Embryonic facial prominence (tissue), 1 donor: Measurements from ENCODE around the gene TRIM44.
A peak's percentile ranks its signal among the peaks of the same experiment; 100 is the strongest.
"Not testable (repeated sequence)": the region's sequence is repeated elsewhere in the genome, so short reads cannot be mapped to it uniquely, and the experiment has no call there.

Experiments
- DNase-seq: peaks from one replicate; pipeline ENCODE4 v3.0.0-alpha.2; 2016; ENCODE audit errors: extremely low spot score

The TRIM44 gene

DNA sequence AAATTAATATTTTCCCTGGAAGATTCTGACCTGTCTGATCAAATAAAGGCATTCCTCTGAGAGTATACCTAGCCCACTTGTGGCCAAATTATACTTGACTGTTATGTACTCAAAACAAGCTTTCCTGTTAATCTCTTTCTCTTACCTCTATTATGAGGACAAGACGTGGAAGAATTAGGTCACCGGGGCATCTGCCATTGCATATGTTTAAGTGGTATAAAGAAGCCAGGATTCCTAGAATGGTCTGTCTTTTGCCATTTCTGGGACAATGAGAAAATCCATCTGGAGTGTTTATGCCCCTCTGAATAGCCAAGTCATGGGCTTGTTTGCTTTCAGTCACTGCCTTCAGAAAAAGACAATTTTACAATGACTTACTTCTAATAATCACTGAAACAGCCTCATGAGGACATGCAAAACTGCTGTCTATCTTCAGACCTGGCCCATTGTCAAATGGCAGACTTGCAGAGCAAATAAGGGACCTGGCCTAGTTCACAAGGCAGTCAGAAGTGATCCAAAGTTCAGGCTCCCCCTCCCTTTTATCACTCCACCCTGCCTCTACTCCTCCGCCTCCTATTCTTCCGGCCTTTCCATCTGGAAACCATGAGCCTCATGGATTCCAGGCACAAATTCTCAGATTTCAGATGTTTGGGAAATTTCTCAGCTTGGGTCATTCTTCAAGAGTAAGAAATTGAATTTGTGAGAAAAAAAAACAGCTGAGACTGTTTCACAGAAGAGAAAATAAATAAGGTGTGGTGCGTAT, 153.2 kb downstream of the TRIM44 start:
- peak; percentile 53 for DNase-seq

DNA sequence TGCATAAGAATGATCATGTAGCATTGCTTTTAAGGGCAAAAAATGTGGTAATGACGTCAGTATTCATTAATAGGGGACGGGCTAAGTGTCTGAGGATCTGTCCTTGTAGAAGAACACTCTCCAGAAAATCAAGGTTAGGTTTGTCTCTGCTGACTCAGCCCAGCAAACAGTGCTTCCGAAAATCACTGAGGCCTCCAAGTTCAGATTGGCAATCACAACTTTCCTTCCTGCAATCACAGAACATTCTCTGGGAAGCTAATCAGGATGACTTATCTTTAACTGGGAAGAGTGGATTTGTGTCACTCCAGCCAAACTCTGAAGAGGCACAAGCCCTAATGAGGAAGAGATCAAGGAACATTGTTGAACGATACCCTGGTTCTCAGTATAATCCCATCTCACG, 158.0 kb downstream of the TRIM44 start:
- DNase-seq: no peak

- DNase-seq: no peak
Measured at GRCh38 chr11:35822815-35823495, 160.4 kb downstream of the TRIM44 start.

DNA sequence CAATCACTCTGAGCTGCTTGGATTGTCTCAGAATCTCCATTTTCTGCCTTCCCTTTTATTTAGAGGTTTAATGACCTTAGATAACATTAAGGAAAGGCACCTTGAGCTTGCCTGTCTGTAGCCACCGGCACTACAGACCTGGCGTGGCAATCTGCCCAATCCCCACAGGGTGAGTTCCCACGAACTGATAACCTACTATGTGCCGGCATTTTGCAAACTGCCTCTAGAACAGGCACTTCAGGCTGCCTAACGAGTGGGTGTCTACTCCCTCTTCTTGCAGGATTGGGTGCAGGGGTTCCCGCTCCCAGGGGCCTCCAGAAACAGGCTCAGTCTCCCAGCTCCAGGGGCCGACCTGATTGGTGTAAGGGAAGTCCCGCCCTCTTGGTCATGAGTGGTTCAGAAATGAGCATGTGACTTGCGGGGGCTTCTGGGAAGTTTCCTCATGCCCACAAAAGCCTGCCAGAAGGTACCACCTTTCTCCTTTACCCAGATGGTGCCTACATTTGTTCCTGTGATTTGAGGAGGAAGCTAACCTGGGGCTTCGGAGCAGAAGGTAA, 161.2 kb downstream of the TRIM44 start:
- DNase-seq: no peak

- DNase-seq: no peak
Measured at GRCh38 chr11:35825386-35825785, 162.8 kb downstream of the TRIM44 start.

DNA sequence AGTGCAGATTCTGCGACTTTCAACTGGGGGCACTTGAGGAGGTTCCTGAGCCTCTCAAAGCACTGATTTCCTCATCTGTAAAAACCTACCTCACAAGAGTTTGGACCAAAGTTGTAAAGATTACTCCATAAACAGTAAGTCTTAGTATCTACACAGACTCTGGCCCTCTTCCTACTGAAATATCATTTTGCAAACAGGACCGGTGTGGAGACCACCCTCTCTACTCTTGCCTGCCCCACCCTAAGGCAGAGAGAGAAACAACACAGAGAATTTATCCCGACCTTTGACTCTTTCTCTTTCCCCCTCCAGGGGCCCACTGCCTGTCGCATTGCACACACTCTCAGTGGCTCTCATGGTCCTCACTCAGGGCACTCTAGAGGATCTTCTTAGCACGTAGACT, 163.4 kb downstream of the TRIM44 start:
- no peak for DNase-seq

GRCh38 chr11:35826949-35827348, 164.4 kb downstream of the TRIM44 start:
- DNase-seq: no peak

DNA sequence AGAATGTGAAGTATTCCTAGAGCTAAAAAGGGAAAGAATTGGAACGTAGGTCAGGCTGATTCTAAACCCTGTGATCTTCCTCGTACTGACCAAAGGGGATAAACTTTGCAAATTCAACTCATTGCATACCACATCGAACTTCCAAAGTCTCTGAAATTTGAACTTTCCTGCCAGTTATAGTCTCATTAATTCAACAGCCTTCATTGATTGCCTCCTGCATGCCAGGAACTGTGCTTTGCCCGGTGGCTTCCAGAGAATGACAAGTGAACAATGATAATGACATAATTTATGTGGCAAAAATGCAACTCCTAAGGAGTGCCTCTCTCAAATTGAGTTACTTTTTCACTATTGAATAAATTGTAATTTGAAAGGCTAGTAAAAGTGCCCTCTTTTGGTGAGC, 173.6 kb downstream of the TRIM44 start:
- no peak for DNase-seq

DNA sequence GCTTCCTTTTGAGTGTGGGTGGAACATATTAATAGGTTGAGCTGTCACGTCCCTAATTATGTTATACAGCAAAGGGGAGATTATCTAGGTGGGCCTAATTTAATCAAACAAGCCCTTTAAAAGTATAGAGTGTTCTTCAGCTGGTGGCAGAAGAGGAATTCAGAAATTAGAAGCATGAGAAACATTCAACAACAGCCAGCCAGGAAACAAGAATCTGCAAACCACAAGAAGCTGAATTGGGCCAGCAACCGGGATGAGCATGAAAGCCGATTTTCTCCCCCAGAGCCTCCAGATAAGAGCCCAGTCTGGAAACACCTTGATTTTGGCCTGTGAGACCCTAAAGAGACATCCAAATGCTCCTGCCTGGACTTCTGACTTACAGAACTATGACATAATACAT, 175.5 kb downstream of the TRIM44 start:
- DNase-seq: no peak

DNA sequence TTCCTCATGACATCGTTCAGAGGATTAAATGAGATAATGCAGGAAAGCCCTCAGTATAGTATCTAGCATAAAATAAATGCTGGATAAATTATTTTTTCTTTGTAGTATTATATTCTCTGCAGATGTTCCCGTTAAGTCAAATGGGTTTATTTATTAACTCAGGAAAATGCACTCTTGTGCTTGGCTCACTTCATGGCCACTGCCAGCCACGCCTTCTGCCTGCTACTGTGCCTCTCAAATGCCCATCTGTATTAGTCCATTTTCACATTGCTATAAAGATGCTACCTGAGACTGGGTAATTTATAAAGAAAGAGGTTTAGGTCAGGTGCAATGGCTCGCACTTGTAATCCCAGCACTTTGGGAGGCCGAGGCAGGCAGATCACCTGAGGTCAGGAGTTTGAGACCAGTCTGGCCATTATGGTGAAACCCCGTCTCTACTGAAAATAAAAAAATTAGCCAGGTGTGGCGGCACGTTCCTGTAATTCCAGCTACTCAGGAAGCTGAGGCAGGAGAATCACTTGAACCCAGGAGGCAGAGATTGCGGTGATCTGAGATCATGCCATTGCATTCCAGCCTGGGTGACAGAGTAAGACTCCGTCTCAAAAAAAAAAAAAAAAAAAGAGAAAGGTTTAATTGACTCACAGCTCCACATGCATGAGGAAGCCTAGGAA, 176.3 kb downstream of the TRIM44 start:
- DNase-seq: not testable (repeated sequence)

- no peak for DNase-seq
Measured at GRCh38 chr11:35839368-35840161, 177.0 kb downstream of the TRIM44 start.

- DNase-seq: no peak
Measured at GRCh38 chr11:35841733-35842132, 179.2 kb downstream of the TRIM44 start.

- no peak for DNase-seq
Measured at GRCh38 chr11:35842958-35843357, 180.4 kb downstream of the TRIM44 start.

- DNase-seq: no peak
Measured at GRCh38 chr11:35844579-35844978, 182.0 kb downstream of the TRIM44 start.

GRCh38 chr11:35845860-35846259, 183.3 kb downstream of the TRIM44 start:
- DNase-seq: no peak

- no peak for DNase-seq
Measured at GRCh38 chr11:35846874-35847273, 184.3 kb downstream of the TRIM44 start.

DNA sequence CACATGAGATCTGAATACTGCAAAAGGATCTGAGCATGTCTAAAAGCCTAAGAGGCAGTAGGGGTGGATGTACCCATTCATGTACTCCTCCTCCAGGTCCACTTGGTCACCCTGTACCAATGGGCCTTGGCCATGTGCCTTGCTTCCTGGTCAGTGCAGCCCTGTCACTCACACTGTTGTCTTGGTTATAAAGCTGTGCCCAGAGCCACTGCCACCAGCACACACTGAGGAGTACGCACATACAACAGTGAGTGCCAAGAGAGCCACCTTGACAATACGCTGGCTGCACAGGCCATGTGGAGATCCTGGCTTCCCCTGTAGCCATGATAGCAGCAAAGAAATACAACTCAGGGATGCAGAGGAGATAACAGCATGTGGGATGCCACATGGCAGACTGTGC, 184.9 kb downstream of the TRIM44 start:
- DNase-seq: no peak

DNA sequence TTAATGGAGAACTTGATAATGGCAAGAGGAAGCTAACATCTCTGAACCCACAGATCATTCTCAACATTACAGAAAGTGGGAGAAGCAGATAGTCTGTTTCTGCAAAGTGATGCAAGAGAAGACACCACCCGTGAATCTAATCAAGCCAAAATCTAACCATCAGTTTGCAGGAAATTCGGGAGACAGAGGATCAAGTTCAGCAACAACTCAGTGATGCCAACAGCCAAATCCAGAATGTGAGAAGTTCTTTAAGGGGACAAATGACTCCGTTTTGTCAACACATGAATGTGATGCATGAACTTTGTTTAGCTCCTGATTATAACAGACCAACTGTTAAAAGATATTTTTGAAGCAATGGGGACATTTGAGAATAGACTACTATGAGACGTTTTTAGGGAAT, 186.0 kb downstream of the TRIM44 start:
- DNase-seq: no peak

DNA sequence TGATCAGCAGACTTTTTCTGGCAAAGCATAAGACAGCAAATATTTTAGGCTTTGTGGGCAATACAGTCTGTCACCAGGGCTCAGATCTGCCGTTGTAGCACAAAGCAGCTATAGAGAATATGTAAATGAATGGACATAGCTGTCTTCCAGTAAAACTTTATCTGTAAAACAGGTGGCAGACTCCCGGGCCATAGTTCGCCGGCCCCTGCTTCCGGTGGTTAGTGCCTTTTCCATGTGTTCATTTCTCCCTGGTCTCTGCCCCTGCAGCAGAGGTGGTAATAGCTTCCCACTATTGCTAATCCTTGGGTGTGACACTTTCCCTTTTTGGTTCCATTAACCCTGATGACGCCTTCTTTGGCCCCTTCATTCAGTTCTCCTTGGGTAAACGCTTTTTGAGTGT, 187.6 kb downstream of the TRIM44 start:
- no peak for DNase-seq

- no peak for DNase-seq
Measured at GRCh38 chr11:35851342-35851741, 188.8 kb downstream of the TRIM44 start.

DNA sequence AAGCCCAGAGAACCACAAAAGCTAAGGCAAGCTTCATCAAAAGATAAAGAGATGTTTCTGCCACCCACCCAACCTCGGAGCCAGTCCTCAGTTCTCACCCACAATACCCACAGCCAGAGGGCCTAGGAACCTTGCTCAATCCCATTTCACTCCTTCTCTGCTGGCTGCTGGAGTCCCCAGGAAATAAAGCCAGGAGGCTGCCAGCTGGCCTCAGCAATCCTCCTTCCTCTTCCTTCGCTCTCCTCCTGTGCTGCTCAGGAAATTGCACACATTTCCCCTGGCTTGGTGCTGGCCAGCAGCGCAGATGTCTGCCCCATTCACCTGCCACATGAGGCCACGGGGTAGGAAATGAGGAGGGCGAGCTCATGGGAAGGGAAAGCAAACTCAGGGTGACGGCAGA, 189.5 kb downstream of the TRIM44 start:
- no peak for DNase-seq

GRCh38 chr11:35853971-35854370, 191.4 kb downstream of the TRIM44 start:
- no peak for DNase-seq
